SH-SY5Y (cell line): ENCODE data around the gene ATP6V0A4.

Source experiments
- GATA2 ChIP-seq: IDR thresholded peaks from 2 replicates; pipeline ENCODE4 v1.6.1; 2011; ENCODE audit warnings: mild to moderate bottlenecking, low read depth, low read length
- GATA3 ChIP-seq: IDR thresholded peaks from 2 replicates; pipeline ENCODE4 v1.6.1; 2011; ENCODE audit warnings: low read depth, mild to moderate bottlenecking, low read length, moderate library complexity

DNA sequence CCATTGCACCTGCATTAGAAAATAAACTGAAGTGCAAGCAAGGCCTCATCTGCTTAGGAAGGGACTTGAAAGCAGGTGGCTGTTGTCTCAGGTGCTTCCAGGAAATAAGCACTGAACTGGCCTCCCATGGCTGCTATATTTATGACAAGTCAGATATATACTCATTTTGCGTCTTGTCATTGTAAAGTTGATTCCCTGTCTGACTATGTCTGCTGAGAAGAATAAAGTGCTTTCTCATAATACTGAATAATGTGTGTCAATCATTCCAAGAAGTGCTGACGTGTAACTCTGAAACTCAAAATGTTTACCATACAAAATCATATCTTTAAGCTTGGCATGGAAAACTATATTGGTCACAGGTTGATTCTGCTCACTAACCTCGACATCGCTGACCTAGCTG is 51.9 kb downstream of the ATP6V0A4 start:
- TF ChIP-seq GATA2 (no peak), GATA3 (no peak)
